ENCODE data around the gene TOM1L1. TPM values are rescaled to one million over a fixed set of nuclear protein-coding genes. Genes with fewer than 3 reads are reported as not detected.

Gene TOM1L1
- total and polyA plus RNA-seq, 11 donors = 6.1 to 19.7 (median 9.8) TPM

- 76 to 86% (median 81%) methylated on average over 10 of the region's 10 CpGs for WGBS, 4 donors
- DNase-seq = no peak
- intact Hi-C loops (cut with DNase I) = no loop called here
- TF ChIP-seq POLR2A (IDR thresholded peaks at IDR 0.05) = no peak
- TF ChIP-seq, protein P1, sequence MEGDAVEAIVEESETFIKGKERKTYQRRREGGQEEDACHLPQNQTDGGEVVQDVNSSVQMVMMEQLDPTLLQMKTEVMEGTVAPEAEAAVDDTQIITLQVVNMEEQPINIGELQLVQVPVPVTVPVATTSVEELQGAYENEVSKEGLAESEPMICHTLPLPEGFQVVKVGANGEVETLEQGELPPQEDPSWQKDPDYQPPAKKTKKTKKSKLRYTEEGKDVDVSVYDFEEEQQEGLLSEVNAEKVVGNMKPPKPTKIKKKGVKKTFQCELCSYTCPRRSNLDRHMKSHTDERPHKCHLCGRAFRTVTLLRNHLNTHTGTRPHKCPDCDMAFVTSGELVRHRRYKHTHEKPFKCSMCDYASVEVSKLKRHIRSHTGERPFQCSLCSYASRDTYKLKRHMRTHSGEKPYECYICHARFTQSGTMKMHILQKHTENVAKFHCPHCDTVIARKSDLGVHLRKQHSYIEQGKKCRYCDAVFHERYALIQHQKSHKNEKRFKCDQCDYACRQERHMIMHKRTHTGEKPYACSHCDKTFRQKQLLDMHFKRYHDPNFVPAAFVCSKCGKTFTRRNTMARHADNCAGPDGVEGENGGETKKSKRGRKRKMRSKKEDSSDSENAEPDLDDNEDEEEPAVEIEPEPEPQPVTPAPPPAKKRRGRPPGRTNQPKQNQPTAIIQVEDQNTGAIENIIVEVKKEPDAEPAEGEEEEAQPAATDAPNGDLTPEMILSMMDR (IDR thresholded peaks at IDR 0.05) = no peak
- Histone ChIP-seq H3K4me1 (no peaks in the 10 kb centered on the region), H3K36me3 (no peaks in the 10 kb centered on the region), H3K9me3 (no peaks in the 10 kb centered on the region), H3K27ac (no peak overlapping the region), H3K27me3 (peaks cover 0 to 6% (median 0%) of the 10 kb centered on the region in 9 donors), H3K4me3 (no peak overlapping the region)
- ATAC-seq = no peak
Measured at GRCh38 chr17:54881255-54881972, 19.2 kb upstream of the TOM1L1 start.

GRCh38 chr17:54882371-54882770, 18.3 kb upstream of the TOM1L1 start:
- no peaks in the 10 kb centered on the region for H3K4me1 ChIP-seq
- ATAC-seq = no peak
- H3K27me3 ChIP-seq = peaks cover 0 to 6% (median 0%) of the 10 kb centered on the region in 9 donors
- DNase-seq = no peak
- TF ChIP-seq, protein P1 (IDR thresholded peaks at IDR 0.05) = no peak
- TF ChIP-seq POLR2A (IDR thresholded peaks at IDR 0.05) = no peak
- 63 to 71% (median 68%) methylated on average over 4 of the region's 4 CpGs for WGBS, 4 donors
- no peak overlapping the region for H3K4me3 ChIP-seq
- no peaks in the 10 kb centered on the region for H3K36me3 ChIP-seq
- no peaks in the 10 kb centered on the region for H3K9me3 ChIP-seq
- no peak overlapping the region for H3K27ac ChIP-seq
- intact Hi-C loops (cut with DNase I) = no loop called here

DNA sequence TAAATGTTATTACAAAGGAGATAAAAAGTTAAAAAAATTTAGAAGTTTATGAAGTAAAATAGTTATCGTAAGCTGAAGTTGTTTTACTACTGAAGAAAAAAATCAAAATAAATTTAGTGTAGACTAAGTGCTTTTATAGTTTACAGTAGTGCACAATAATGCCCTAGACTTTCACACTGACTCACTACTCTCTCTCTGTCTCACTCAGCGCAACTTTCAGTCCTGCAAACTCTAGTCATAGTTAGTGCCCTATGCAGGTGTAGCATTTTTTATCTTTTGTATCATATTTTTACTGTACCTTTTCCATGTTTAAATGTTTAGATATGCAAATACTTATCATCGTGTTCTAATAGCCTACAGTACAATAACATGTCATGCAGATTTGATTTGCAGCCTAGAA, 17.7 kb upstream of the TOM1L1 start:
- TF ChIP-seq, protein P1 (IDR thresholded peaks at IDR 0.05) = no peak
- TF ChIP-seq POLR2A (IDR thresholded peaks at IDR 0.05) = no peak
- Histone ChIP-seq H3K36me3 (no peaks in the 10 kb centered on the region), H3K27ac (no peak overlapping the region), H3K27me3 (peaks cover 0 to 6% (median 0%) of the 10 kb centered on the region in 9 donors), H3K4me3 (no peak overlapping the region), H3K4me1 (no peaks in the 10 kb centered on the region), H3K9me3 (no peaks in the 10 kb centered on the region)
- 87 to 94% (median 90%) methylated on average over 3 of the region's 3 CpGs for WGBS, 4 donors
- intact Hi-C loops (cut with DNase I) = no loop called here
- DNase-seq (no peak), ATAC-seq (no peak)

GRCh38 chr17:54883939-54884338, 16.7 kb upstream of the TOM1L1 start:
- 71 to 84% (median 81%) methylated on average over 2 of the region's 2 CpGs for WGBS, 4 donors
- Histone ChIP-seq H3K27ac (no peak overlapping the region), H3K36me3 (no peaks in the 10 kb centered on the region), H3K27me3 (peaks cover 0 to 1% (median 0%) of the 10 kb centered on the region in 9 donors), H3K4me3 (no peak overlapping the region), H3K4me1 (no peaks in the 10 kb centered on the region), H3K9me3 (no peaks in the 10 kb centered on the region)
- ATAC-seq = no peak
- no peak for DNase-seq
- intact Hi-C loops (cut with DNase I) = no loop called here
- no peak for TF ChIP-seq POLR2A (IDR thresholded peaks at IDR 0.05)
- TF ChIP-seq, protein P1 (IDR thresholded peaks at IDR 0.05) = no peak
